ENCODE results near the gene TAS2R43.
"Not testable (repeated sequence)": the region's sequence is repeated elsewhere in the genome, so short reads cannot be mapped to it uniquely, and the experiment has no call there.

Gene TAS2R43, protein sequence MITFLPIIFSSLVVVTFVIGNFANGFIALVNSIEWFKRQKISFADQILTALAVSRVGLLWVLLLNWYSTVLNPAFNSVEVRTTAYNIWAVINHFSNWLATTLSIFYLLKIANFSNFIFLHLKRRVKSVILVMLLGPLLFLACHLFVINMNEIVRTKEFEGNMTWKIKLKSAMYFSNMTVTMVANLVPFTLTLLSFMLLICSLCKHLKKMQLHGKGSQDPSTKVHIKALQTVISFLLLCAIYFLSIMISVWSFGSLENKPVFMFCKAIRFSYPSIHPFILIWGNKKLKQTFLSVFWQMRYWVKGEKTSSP

DNA sequence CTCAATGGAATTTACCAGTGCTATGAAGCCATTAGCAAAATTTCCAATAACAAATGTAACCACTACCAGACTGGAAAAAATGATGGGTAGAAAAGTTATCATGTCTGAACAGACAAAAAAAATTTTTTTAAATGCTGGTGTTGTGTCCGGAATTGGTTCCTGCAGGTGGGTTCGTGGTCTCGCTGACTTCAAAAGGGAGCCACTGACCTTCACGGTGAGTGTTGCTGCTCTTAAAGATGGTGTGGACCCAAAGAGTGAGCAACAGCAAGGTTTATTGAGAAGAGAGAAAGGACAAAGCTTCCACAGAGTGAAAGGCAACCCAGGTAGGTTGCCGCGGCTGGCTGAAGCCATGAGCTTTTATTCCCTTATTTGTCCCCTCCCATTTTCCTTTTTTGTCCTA lies at the start of gene TAS2R43:
TAS2R43 (minus strand) TSS at position 186 of the 400 bp plus-strand sequence; CDS start at position 102, 84 bp downstream.
- no peak for DNase-seq

DNA sequence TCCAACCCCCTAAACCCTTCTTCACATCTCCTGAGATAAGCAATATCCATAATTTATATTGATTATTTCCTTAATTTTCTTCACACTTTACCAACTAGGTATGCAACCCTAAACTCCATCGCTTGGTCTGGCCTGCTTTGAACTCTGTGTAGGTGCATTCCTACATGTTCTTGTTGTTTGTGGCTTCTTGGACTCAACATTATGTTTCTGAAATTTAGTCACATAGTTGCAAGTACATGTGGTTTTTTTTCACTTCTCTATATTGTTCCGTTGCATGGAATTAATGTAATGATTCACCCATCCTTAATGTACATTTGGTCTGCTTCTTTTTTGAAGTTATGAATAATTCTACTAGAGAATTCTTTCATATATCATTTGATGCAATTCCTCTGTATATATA lies 44.0 kb upstream of the TAS2R43 start:
- DNase-seq = no peak

DNA sequence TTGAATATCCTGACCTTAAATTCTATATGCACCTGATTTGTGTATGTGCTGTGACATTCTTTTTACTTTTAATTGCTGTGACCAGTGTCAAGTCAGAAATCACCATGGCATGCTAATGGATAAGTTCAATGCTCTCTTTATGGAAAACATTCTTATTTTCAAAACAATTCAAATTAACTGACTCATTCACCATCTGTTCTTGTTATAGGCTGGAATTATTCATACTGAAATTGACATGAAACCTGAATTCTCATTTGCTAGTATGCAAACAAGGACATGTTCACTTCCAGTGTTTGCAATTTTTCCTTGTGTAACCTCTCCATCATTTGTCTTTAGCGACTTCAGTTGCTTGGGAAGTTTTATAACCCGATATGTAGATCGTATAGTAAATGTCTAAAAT lies 42.2 kb upstream of the TAS2R43 start, which contains the start of gene TAS2R30:
TAS2R30 (minus strand) TSS at position 340 of the 400 bp plus-strand sequence. CDS start 400 bp downstream, outside the sequence.
- DNase-seq = no peak

DNA sequence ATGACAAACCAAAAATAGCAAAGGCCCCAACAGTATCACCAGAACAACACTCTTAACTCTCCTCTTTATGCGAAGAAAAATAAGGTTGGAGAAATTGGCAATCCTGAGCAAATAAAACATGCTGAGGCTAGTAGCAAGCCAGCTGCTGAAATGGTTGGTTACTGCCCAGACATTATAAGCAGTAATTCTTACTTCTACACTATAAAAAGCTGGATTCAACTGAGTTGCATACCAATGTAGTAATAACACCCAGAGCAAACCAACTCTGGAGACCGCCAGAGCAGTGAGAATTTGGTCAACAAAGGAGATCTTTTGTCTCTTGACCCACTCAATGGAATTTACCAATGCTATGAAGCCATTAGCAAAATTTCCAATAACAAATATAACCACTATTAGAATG lies 41.7 kb upstream of the TAS2R43 start:
- no peak for DNase-seq

DNA sequence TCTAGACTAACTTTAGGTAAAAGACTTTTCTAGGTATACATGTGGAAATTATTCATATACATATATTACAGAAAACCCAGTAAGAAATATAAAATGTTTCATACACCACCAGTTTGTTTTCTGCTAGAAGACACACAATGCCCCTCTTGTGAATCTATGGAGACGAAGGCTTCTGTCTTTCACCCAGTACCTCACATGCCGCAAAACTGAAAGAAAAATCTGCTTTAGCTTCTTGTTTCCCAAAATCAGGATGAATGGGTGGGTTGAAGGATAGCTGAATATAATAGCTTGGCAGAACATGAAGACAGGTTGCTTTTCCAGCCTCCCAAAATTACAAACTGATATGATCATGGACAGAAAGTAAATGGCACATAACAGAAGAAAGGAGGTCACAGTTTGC lies 41.0 kb upstream of the TAS2R43 start:
- no peak for DNase-seq

DNA sequence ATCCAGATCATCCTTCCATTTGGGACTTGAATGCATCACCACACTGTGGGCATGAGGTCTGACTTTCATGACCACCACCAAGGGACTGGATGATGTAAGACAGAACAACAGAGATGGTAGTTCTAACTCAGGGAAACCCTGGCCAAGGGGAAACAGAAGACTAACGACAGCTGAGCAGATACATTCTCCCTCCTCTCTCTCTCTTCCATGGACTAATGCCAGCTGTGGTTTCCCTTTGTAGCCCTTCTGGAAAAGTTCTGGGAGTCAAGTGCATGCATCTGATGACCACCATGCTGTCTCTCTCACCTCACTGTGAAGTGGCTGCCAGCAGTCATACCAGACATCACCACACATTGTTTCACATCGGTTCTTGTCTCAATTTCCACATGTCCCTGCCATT lies 38.9 kb upstream of the TAS2R43 start:
- no peak for DNase-seq

DNA sequence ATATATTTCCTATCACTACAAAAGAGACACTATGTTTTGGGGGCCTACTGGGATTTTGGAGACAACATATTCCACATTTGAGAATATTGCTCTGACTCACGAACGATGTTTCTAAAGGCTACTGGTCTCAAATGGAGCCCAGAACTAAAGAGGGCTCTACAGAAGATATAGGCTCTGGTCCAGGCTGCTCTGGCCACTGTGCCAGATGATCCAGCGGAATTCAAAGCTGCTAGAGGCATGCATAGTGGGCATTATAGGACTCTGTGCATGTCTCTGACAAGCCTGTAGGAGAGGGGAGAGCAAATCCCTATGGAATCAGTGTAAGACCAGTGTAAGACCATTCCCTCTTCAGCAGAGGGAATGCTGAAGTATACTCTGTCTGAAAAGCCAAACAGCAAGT lies 38.3 kb upstream of the TAS2R43 start:
- no peak for DNase-seq

DNA sequence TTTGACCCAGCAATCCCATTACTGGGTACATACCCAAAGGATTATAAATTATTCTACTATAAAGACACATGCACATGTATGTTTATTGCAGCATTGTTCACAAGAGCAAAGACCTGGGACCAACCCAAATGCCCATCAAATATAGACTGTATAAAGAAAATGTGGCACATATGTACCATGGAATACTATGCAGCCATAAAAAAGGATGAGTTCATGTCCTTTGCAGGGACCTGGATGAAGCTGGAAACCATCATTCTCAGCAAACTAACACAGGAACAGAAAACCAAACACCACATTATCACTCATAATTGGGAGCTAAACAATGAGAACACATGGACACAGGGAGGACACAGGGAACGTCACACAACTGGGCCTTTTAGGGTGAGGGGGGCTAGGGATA lies 22.0 kb upstream of the TAS2R43 start:
- DNase-seq = not testable (repeated sequence)

DNA sequence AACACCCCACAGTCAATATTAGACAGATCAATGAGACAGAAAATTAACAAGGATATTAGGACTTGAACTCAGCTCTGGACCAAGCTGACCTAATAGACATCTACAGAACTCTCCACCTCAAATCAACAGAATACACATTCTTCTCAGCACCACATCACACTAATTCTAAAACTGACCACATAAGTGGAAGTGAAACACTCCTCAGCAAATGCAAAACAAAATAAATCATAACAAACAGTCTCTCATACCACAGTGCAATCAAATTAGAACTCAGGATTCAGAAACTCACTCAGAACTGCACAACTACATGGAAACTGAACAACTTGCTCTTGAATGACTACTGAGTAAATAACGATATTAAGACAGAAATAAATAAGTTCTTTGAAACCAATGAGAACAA lies 19.1 kb upstream of the TAS2R43 start:
- DNase-seq = not testable (repeated sequence)

DNA sequence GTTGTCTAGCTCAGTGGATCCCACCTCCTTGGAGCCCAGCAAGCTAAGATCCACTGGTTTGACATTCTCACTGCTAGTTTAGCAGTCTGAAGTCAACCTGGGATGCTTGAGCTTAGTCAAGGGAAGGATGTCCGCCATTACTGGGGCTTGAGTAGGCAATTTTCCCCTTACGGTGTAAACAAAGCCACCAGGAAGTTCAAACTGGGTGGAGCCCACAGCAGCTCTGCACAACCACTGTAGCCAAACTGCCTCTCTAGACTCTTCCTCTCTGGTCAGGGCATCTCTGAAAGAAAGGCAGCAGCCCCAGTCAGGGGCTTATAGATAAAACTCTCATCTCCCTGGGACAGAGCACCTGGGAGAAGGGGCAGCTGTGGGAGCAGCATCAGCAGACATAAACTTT lies 16.7 kb upstream of the TAS2R43 start:
- DNase-seq = no peak

DNA sequence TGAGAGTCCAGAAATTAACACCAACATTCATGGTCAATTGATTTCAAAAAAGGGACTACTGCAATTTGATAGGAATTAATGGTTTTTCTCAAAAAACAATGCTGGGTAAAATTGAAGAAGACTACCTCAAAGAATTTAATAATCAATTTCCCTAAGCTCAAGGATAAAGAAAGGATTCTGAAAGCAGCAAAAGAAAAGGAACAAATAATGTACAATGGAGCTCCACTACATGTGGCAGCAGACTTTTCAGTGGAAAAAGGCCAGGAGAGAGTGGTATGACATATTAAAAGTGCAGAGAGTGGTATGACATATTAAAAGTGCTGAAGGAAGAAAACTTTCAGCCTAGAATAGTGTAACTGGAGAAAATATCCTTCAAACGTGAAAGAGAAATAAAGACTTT lies 15.6 kb upstream of the TAS2R43 start:
- DNase-seq = no peak

DNA sequence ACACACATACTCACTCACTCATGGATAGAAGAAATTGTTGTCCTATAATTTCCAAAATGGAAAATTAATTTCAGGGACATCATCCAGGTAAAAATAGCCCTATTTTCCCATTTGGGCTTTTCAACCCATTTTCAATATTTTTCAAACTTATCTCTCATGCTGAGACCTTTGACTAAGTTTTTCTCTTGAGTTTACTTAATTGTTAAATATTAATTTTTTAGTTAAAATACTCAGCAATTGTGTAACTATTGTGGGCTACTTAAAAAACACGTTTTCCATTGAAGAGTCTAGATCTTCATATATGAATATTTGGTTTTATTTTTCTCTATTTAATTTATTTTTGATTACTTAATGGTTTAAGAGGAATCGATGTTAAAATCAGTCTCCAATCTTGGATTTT lies 14.2 kb upstream of the TAS2R43 start:
- DNase-seq = no peak

DNA sequence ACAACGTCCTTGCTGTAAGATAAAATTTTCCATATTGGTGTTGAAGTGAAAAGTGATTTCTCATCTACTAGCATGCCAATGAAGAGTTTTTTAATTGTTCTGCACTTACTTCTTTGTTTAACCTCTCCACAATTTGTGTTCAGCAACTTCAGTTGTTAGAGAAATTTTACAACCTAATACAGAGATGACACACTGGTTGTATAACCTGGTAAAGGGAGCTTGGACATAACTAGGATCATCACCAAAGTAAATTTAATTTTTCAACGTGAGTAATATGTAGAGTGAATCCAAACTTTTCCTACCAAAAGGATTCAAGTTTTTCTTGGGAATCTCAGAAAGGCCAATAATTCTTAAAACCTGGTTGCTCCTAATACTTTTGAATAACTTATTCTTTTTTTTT lies 13.4 kb upstream of the TAS2R43 start:
- DNase-seq = no peak

DNA sequence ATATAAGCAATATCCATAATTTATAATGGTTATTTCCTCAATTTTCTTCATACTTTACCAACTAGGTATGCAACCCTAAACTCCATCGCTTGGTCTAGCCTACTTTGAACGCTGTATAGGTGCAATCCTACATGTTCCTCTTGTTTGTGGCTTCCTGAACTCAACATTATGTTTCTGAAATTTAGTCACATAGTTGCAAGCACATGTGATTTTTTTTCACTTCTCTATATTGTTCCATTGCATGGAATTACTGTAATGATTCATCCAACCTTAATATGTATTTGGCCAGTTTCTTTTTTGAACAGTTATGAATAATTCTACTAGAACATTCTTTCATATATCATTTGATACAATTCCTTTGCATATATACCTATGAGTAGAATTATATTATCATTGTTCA lies 2.8 kb upstream of the TAS2R43 start:
- not testable (repeated sequence) for DNase-seq

DNA sequence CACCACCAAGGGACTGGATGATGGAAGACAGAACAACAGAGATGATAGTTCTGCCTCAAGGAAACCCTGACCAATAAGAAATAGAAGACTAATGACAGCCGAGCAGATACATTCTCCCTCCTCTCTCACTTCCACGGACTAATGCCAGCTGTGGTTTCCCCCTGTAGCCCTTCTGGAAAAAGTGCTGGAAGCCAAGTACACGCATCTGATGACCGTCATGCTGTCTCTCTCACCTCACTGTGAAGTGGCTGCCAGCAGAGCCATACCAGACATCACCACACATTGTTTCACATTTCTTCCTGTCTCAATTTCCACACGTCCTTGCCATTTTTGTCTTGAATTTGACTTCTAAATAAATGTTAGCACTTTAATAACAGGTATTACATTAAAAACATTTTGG lies 2.9 kb downstream of the TAS2R43 start:
- no peak for DNase-seq

DNA sequence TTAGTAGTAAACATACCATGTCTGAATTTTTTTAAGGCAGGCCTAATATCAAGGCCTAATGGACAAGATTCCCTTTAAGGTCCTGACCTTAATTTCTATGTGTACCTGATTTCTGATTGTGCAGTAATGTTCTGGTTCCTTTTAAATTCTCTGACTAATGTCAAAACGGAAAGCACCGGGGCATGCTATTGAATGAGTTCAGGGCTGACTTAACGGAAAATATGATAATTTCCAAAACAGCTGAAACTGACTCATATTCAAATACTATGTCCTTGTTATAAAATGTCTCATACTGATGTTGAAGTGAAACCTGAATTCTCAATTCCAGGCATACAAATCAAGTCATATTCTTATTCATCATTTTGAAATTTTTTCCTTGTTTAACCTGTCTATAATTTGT lies 6.7 kb downstream of the TAS2R43 start:
- no peak for DNase-seq

DNA sequence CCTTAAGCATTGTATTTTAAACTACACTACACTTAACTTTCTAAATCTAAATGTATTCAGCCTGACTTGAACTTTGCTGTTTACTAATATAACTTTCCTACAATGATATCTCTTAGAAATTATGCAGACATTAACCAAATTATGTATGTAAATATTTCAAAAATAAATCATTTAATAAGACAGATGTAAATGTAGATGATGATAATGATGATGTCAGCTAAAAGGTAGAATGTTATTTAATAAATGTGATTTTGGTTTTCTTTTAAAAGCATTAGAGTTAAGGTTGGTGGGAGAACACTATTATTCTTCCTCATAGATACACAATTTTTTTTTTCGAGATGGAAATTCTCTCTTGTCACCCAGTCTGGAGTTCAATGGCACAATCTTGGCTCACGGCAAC lies 10.1 kb downstream of the TAS2R43 start:
- DNase-seq = no peak

DNA sequence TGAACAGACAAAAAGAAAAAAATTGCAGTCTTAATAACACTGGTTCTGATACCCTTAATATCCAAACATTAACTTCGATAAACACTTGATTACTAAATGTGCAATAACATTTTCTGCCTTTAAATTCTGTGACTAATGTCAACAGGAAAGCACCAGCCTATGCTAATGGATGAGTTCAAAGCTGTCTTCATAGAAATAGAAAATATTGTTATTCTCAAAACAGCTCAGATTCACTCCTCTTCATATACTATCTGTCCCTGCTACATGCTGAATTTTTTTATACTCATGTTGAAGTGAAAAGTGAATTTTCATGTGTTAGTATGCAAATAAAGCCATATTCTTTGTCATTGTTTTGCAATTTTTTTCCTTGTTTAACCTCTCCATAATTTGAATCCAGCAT lies 13.9 kb downstream of the TAS2R43 start:
- DNase-seq = no peak

DNA sequence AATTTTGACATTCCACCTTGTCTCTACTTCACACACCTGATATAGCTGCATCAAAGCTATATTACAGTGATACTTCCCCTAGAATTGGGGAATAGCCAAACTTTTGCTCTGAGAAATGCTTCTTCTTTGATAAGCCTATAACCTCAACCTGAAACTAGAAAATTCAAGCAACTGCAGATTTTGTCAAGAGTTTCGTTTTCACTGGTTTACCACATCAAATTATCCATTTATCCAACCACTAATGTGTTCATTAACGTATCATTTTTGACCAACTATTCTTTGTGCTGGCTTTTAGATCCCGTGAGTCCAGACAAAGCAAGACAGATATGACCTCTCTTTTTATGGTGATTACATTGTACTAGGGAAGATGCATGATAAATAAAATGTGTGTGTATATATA lies 16.5 kb downstream of the TAS2R43 start:
- DNase-seq = no peak

DNA sequence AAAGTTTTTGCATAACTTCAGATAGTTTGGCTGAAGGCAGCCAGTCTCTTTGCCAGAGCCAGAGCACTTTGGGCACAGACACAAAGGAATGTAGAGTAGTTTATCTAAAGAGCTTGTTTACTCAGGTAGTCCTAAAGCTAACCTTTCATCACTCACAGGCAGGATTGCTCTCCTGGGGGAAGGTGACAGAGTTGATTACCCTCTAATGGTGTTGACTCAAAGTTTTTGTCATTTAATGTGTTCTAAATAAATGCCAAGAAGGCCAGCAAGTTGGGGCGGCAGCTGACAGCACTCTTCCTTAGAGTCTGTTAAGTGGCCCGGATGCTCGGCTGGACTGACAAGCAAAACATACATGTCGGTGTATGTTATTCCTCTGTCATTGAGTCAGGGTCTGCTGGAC lies 20.7 kb downstream of the TAS2R43 start:
- DNase-seq = no peak

DNA sequence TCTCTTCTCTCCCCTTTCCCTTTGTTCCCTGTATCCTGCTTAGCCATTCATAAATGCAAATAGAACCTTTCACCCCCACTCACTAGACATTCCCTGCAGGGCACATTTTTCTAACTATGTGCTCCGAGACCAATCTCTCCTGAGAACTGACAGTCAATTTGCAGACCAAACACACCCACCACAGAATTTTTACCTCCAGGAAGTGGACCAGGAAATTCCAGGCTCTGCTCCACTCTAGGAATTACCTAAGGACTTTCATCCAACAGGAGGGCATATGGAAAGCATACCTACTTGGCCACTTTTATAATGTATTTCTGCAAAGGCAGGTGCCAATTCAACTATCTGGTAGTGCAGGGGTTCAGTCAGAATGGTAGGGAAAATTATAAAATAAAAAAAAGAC lies 21.1 kb downstream of the TAS2R43 start:
- DNase-seq = no peak

DNA sequence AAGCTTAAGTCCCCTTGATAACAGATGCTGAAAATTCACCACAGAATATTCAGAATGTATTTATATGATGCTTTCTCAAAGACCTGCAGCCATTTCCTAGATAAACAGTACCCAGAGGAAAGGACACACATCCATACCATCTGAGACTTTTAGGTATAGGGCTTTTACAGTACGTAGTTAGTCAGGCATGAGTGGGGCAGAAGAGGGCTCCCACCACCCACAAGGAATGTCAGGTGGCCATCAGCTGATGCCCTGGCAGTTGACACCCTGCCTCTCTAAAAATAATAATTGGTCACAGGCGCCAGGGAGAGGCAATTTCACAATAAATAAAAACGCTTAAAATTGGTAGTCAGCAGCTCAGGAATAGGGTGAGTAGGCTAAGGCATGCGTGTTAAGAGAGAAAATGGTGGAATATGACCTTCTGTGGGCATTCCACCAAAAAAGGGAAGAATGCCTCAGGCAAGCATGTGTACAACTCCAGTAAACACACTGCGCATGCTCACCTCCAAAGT lies 22.2 kb downstream of the TAS2R43 start:
- no peak for DNase-seq

DNA sequence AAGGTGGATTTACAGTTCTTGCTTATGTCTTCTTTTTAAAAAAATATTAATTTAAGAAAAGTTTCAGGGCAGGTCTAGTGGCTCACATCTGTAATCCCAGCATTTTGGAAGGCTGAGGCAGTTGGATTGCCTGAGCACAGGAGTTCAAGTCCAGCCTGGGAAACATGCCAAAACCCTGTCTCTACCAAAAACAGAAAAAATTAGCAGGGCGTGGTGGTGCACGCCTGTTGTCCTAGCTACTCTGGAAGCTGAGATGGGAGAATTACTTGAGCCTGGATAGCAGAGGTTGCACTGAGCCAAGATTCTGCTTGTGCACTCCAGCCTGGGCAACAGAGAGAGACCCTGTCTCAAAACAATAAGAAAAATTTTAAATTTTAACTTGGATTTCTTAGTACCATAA lies 24.6 kb downstream of the TAS2R43 start:
- no peak for DNase-seq

DNA sequence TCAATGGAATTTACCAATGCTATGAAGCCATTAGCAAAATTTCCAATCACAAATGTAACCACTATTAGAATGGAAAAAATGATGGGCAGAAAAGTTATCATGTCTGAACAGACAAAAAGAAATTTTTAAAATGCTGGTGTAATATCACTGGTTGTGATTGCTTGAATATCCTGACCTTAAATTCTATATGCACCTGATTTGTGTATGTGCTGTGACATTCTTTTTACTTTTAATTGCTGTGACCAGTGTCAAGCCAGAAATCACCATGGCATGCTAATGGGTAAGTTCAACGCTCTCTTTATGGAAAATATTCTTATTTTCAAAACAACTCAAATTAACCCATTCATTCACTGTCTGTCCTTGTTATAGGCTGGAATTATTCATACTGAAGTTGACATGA lies 29.9 kb downstream of the TAS2R43 start, which contains the start of gene TAS2R46:
TAS2R46 (minus strand) TSS at position 101 of the 400 bp plus-strand sequence; CDS start at position 101, 0 bp downstream.
- DNase-seq = not testable (repeated sequence)

DNA sequence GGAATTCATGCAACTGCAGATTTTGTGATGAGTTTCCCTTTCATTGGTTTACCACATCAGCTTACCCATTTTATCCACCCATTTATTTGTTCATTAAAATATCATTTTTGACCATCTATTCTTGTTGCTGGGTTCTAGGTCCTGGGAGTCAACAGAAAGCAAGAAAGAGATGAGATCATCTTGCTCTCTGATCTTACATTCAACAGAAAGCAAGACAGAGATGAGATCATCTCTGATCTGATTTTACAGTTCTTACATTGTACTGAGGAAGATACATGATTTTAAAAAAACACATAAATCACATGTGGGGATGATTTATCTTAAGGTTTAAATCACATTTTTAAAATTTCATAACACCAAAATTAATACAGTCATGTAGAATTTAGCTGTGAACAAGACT lies 32.3 kb downstream of the TAS2R43 start:
- DNase-seq = no peak
